ENCODE measurements around the gene PTGFRN. TPM values are rescaled to one million over a fixed set of nuclear protein-coding genes. Genes with fewer than 3 reads are reported as not detected.

PTGFRN gene
- total RNA-seq, 1 donor from 2014 or later = 53.2 TPM

GRCh38 chr1:117033772-117034171 lies 124.1 kb downstream of the PTGFRN start:
- Histone ChIP-seq H3K36me3 (no peaks in the 10 kb centered on the region), H3K4me1 (peaks cover 8% of the 10 kb centered on the region), H3K4me2 (no peak overlapping the region), H4K20me1 (ENCODE audit: low read depth) (no peaks in the 10 kb centered on the region), H3K9ac (no peak overlapping the region), H3K27me3 (no peaks in the 10 kb centered on the region), H3K79me2 (ENCODE audit: low read depth) (no peaks in the 10 kb centered on the region), H3K9me3 (ENCODE audit: low read depth) (no peaks in the 10 kb centered on the region), H2AFZ (replicated peaks) (no peak overlapping the region), H3K4me3 (no peak overlapping the region), H3F3A (ENCODE audit: low read depth) (no peaks in the 10 kb centered on the region), H3K27ac (no peak overlapping the region)
- H3K9me3 Mint-ChIP-seq = no peaks in the 10 kb centered on the region
- H3K4me1 Mint-ChIP-seq = peaks cover 15% of the 10 kb centered on the region
- H3K27ac Mint-ChIP-seq = no peak overlapping the region
- no peak for DNase-seq (ENCODE audit: low spot score)
- H3K36me3 Mint-ChIP-seq = no peaks in the 10 kb centered on the region
- TF ChIP-seq EZH2phosphoT487 (IDR thresholded peaks at IDR 0.05) (no peak), CTCF (IDR thresholded peaks at IDR 0.05) (no peak)
- H3K27me3 Mint-ChIP-seq (ENCODE audit: insufficient read depth, low read depth) = peaks cover 2% of the 10 kb centered on the region
- H3K4me3 Mint-ChIP-seq = no peak overlapping the region

DNA sequence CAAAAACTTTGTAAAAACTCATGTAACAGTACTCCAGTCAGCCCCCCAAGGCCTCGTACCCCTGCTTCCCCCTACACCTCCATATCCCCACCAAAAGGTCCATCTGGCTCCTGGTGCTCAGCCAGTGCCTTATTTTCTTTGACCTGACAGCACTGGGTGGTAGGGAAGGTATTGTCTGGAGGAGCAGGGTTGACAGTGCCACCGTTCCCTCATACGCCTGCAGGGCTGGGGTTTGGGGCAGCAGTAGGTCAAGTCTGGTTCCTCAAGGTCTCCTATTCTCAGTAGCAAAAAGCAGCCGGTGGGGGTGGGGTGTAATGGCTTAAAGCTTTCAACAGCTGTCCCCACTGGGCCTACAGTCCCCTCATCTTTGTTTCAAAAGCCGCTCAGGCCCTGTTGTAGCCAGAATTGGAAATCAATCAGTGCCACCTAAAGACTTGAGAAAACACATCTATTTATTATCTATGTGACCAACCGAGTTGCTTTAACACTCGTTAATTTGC lies 125.1 kb downstream of the PTGFRN start:
- H4K20me1 ChIP-seq (ENCODE audit: low read depth) = no peaks in the 10 kb centered on the region
- H3K4me3 ChIP-seq = no peak overlapping the region
- Mint-ChIP-seq H3K9me3 (no peaks in the 10 kb centered on the region), H3K4me1 (peaks cover 15% of the 10 kb centered on the region), H3K4me3 (no peak overlapping the region), H3K36me3 (no peaks in the 10 kb centered on the region), H3K27me3 (ENCODE audit: insufficient read depth, low read depth) (peaks cover 2% of the 10 kb centered on the region), H3K27ac (no peak overlapping the region)
- H3K36me3 ChIP-seq = no peaks in the 10 kb centered on the region
- no peaks in the 10 kb centered on the region for H3K79me2 ChIP-seq (ENCODE audit: low read depth)
- H3K9ac ChIP-seq = no peak overlapping the region
- no peaks in the 10 kb centered on the region for H3K27me3 ChIP-seq
- no peak overlapping the region for H2AFZ ChIP-seq (replicated peaks)
- no peak for DNase-seq (ENCODE audit: low spot score)
- no peak overlapping the region for H3K27ac ChIP-seq
- H3K4me2 ChIP-seq = no peak overlapping the region
- H3F3A ChIP-seq (ENCODE audit: low read depth) = no peaks in the 10 kb centered on the region
- TF ChIP-seq EZH2phosphoT487 (IDR thresholded peaks at IDR 0.05) (no peak), EZH2 (IDR thresholded peaks at IDR 0.05) (no peak), CTCF (IDR thresholded peaks at IDR 0.05) (no peak)
- H3K4me1 ChIP-seq = peaks cover 8% of the 10 kb centered on the region
- H3K9me3 ChIP-seq (ENCODE audit: low read depth) = no peaks in the 10 kb centered on the region

DNA sequence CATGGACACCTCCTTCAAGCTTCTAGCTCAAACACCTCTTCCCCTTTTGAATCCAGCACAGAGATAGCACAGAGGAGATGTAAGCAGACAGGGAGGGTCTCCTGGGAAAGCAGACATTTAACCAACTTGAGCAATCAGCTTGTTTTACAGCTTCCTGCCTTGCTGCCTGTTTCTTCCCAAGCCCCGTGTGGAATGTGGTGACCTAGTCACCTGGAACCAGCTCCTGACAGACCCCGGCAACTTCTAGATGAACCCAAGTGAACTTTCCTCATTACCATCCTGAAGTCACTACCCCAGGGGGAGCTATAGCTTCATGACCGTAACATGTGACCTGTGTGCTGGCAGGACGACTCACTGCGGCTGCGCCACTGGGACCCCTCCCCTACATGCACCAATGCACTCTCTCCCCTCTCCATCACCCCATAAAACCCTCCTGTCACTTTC lies 126.3 kb downstream of the PTGFRN start:
- no peaks in the 10 kb centered on the region for H4K20me1 ChIP-seq (ENCODE audit: low read depth)
- Mint-ChIP-seq H3K4me1 (peaks cover 15% of the 10 kb centered on the region), H3K9me3 (no peaks in the 10 kb centered on the region), H3K4me3 (no peak overlapping the region), H3K36me3 (no peaks in the 10 kb centered on the region), H3K27ac (peak overlapping the region; percentile 14), H3K27me3 (ENCODE audit: insufficient read depth, low read depth) (no peaks in the 10 kb centered on the region)
- no peaks in the 10 kb centered on the region for H3K36me3 ChIP-seq
- no peak overlapping the region for H3K27ac ChIP-seq
- no peak for DNase-seq (ENCODE audit: low spot score)
- peaks cover 8% of the 10 kb centered on the region for H3K4me1 ChIP-seq
- no peaks in the 10 kb centered on the region for H3K27me3 ChIP-seq
- H3K79me2 ChIP-seq (ENCODE audit: low read depth) = no peaks in the 10 kb centered on the region
- H3K9ac ChIP-seq = no peak overlapping the region
- TF ChIP-seq EZH2 (IDR thresholded peaks at IDR 0.05) (no peak), EZH2phosphoT487 (IDR thresholded peaks at IDR 0.05) (no peak), CTCF (IDR thresholded peaks at IDR 0.05) (no peak)
- no peaks in the 10 kb centered on the region for H3K9me3 ChIP-seq (ENCODE audit: low read depth)
- no peak overlapping the region for H3K4me2 ChIP-seq
- no peak overlapping the region for H3K4me3 ChIP-seq
- H3F3A ChIP-seq (ENCODE audit: low read depth) = no peaks in the 10 kb centered on the region
- H2AFZ ChIP-seq (replicated peaks) = no peak overlapping the region
